T47D (cell line): Measurements from ENCODE around the gene SLC25A11.

Experiments used
- DNase-seq, 2 experiments: peaks; one replicate each; pipeline versions ENCODE4 v3.0.0 to v3.0.0-alpha.2; 2011 to 2012; ENCODE audit warnings: low read depth in 1 of 2, low spot score in 1 of 2
- JUND ChIP-seq: IDR thresholded peaks from 2 replicates; pipeline ENCODE4 v1.6.1; 2012; ENCODE audit warnings: low read depth
- in situ Hi-C: cut with HindIII; loops from 2 replicates; pipeline ENCODE4 v1.10.0; 2016; ENCODE audit warnings: low sequenced_read_pairs, low pct_unique_long_range_greater_than_20kb

SLC25A11 gene

GRCh38 chr17:4946312-4946976 is 6.6 kb upstream of the SLC25A11 start:
- in situ Hi-C loops = no loop called here
- no peak for DNase-seq
- TF ChIP-seq JUND = no peak

DNA sequence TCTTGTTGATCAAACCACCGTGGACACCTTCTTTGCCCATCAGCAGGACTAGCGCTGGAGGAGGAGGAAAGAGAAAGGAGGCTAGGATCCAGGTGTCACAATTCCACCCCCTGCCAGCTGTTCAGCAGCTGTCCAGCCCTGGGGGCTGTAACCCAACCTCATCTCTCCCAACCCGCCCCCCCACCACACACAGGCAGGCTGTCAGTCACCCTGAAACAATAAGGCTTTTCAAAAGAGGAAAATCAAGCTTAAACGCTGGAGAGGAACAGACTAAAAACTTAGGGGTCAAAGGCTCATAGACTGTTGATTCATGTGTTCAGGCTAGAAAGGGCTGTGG is 6.1 kb upstream of the SLC25A11 start:
- DNase-seq = no peak
- no peak for TF ChIP-seq JUND
- in situ Hi-C loops = no loop called here

DNA sequence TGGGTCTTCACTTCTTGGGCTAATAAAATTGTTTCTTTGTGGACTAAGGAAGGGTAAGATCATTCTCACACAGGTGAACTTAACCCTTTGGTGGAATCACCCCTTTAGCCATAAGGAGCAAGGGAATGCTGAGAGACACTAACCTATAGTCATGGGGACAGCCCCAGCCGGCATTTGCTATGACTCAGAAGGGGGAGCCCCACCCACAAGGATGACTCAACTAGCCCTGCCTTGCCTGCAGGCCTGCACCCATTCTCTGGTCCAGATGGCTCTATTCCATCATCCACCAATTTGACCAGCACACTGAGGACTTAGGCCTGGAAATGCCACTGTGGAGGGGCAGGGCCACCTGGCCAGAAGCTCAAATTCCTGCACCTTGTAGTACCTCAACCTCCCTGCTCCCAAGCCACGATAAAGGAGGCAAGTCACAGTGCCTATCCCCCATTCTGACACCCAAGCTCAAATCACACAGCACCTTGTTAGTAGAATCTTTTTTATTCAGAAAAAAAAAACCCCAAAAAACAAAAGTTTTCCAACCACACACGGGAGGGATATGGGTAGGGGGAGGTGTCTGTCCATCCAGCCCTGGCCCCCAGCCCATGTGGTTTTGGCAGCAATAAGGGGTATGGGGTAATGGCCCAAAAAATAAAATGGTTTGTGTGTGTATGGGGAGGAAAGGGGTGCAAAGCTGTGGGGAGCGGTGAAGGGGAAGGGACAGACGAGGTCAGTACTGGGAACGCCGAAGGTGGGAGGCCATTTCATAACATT is 5.5 kb upstream of the SLC25A11 start:
- peak; percentile 45; the same call in 1 of the 2 replicates for TF ChIP-seq JUND
- in situ Hi-C loops = no loop called here
- peak in 1 of 2 experiments; percentile 78 for DNase-seq

GRCh38 chr17:4944554-4945175 is 4.8 kb upstream of the SLC25A11 start:
- no peak for DNase-seq
- in situ Hi-C loops = no loop called here
- TF ChIP-seq JUND = no peak

DNA sequence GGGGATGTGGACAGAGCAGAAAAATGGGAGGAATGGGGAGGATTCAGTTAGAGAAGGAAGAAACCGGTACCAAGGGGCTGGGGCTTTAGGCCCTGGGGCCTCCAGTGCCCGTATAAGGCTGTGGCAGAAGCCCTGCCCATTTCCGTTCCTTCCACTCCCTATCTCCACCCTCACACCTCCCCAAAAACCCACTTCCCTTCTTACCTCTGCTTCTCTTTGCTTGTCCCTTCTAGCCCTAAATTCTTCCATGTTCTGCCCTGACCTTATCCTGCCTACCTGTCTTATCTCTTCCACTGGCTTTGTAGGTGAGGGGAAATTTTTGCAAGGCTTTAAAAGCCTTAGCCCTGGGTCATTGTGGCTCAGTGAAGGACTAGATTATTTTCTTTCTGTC is 4.3 kb upstream of the SLC25A11 start:
- DNase-seq = no peak
- TF ChIP-seq JUND = no peak
- in situ Hi-C loops = no loop called here

GRCh38 chr17:4942760-4943508 is 3.1 kb upstream of the SLC25A11 start:
- DNase-seq = no peak
- TF ChIP-seq JUND = no peak
- in situ Hi-C loops = no loop called here

GRCh38 chr17:4941319-4941610 is 1.4 kb upstream of the SLC25A11 start:
- TF ChIP-seq JUND = no peak
- in situ Hi-C loops = no loop called here
- DNase-seq = no peak

DNA sequence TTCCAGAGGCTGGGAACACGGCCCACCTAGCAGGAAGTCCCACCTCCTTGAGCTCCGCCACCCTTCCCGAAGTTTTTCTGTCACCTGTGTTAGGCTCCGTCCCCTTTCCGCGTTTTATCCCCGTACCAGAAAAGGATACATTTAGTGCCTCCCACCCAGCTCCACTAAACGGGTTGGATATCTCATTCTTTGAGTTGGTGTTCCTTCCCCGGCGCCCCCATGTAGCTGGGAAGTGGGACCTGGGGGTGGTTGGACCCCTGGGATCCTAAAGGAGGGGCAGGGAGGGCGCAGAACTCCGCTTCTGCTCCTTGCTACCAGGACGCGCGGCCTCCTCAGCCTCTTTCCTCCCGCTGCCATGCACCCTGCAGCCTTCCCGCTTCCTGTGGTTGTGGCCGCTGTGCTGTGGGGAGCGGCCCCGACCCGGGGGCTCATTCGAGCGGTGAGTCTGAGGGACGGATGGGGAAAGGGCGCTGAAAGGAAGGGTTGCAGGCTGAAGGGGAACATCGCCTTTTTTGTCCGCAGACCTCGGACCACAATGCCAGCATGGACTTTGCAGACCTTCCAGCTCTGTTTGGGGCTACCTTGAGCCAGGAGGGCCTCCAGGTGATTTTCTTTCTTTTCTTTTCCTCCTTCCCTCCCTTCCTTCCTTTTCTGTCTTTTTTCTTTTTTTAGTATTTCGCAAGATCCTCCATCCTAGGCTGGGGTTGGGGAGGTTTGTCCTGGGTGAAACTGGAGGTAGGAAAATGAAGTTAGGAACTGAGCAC is 891 bp upstream of the SLC25A11 start:
- DNase-seq = peak in 1 of 2 experiments; percentile 59
- in situ Hi-C loops = no loop called here

GRCh38 chr17:4939546-4939795 is 375 bp downstream of the SLC25A11 start:
- DNase-seq = no peak
- no peak for TF ChIP-seq JUND
- in situ Hi-C loops = no loop called here

More for the DNA sequence above, 891 bp upstream of the SLC25A11 start:
- TF ChIP-seq JUND = no peak

GRCh38 chr17:4938688-4939545 is 929 bp downstream of the SLC25A11 start:
- DNase-seq = no peak
- TF ChIP-seq JUND = no peak
- in situ Hi-C loops = no loop called here

DNA sequence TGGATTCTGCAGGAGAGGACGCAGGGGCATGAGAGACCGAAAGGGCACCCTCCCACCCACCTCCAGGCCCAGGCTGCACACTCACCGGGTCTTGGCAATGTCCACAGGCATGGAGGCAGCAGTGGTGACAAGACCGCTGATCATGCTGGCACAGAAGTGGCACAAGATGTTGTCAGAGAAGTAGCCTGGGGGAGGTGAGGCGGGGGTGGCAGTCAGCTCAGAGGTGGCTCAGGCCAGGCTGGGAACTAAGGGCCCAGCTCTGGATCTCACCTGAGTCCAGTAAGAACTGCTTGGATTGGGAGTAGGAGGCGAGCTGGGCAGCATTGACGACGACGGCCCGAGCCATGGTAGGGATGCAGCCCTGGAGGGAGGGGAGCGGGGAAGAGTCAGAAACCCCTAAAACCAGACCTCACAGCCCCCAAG is 1.8 kb downstream of the SLC25A11 start:
- DNase-seq = no peak
- TF ChIP-seq JUND = no peak
- in situ Hi-C loops = no loop called here

- no peak for TF ChIP-seq JUND
- in situ Hi-C loops = no loop called here
- DNase-seq = no peak
Observed at GRCh38 chr17:4937553-4937952, 2.3 kb downstream of the SLC25A11 start.
